Adrenal gland (tissue), 5 donors: ENCODE data around the gene RXFP4.

Experiments
- POLR2A ChIP-seq, 2 donors: fragments of 450-650 bp; IDR thresholded peaks; one replicate each; pipeline ENCODE4 v1.6.1; 2017; ENCODE audit warnings: antibody characterized with exemption in 2 of 2, mild to moderate bottlenecking in 2 of 2, moderate library complexity in 1 of 2
- TF ChIP-seq, protein P1 (sequence below), 6 experiments: fragments of 450-650 bp in 4 of 6; fragments of 200-600 bp in 2 of 6; sonication (generic) in 1 of 6; IDR thresholded peaks; 1 replicate in 5 of 6; 2 replicates in 1 of 6; pipeline versions ENCODE4 v1.5.1 to v1.8.0; 2016 to 2021; ENCODE audit warnings: antibody characterized with exemption in 6 of 6, mild to moderate bottlenecking in 2 of 6, moderate library complexity in 1 of 6
- donor health status: DM: no; HTN: no; CAD: no.

DNA sequence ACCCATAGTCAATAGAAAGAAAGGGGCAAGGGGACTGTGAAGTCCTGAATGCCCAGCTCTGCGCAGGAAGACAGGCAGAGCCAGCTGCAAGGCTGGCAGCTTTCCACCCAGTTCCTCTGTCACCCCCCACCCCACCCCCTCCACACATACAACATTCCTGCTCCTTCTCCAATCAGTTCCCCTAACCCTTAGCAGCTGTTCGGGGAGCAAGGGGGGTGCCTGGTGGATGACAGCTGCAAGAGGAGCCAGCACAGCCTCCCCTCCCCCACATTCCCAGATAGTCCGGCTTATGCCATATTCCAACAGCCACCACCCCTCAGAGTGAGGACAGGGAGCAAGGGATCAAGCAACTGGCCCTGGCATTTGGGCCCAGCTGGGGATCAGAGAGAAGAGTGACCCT, 27.2 kb downstream of the RXFP4 start:
- TF ChIP-seq, protein P1, sequence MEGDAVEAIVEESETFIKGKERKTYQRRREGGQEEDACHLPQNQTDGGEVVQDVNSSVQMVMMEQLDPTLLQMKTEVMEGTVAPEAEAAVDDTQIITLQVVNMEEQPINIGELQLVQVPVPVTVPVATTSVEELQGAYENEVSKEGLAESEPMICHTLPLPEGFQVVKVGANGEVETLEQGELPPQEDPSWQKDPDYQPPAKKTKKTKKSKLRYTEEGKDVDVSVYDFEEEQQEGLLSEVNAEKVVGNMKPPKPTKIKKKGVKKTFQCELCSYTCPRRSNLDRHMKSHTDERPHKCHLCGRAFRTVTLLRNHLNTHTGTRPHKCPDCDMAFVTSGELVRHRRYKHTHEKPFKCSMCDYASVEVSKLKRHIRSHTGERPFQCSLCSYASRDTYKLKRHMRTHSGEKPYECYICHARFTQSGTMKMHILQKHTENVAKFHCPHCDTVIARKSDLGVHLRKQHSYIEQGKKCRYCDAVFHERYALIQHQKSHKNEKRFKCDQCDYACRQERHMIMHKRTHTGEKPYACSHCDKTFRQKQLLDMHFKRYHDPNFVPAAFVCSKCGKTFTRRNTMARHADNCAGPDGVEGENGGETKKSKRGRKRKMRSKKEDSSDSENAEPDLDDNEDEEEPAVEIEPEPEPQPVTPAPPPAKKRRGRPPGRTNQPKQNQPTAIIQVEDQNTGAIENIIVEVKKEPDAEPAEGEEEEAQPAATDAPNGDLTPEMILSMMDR (IDR thresholded peaks at IDR 0.05) = no peak
- TF ChIP-seq POLR2A (IDR thresholded peaks at IDR 0.05) = no peak
